GM20000 (cell line): ENCODE measurements around the gene DMBX1.

Experiments used
- DNase-seq: peaks from one replicate; pipeline ENCODE4 v3.0.0; 2012; ENCODE audit warnings: low spot score
- CTCF ChIP-seq: IDR thresholded peaks from 2 replicates; pipeline ENCODE4 v1.5.1; 2012; ENCODE audit warnings: mild to moderate bottlenecking, control low read depth; ENCODE audit errors: extremely low read depth, missing control alignments

Gene DMBX1

DNA sequence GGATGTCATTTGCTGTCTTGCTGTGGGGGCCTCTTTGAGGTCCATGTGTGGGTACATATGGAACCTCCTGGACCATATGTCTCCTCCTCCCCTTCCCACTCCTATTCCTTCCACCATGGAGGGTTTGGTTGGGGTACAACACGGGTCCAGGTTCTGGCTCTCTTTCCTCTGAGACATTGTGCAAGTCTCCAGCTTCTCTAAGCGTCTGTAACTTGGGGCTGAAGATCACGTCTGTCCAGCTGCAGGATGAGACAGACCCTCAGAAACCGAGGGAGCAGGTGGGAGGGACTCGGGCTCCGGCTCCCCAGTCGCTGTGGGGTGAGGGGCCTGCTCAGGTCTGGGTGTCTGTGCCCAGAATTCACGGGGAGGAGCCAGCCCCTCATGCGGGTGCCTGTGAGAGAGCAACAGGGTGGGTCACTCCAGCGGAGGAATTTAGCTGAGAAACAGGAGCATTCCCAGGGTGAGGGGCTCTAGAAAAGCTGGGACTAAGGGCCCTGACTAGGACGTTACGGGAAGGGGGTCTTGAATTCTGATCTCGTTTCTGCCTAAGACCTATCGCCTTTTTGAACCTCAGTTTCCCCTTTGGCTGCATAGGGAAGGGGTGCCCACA lies 42.0 kb upstream of the DMBX1 start:
- DNase-seq, result no peak

DNA sequence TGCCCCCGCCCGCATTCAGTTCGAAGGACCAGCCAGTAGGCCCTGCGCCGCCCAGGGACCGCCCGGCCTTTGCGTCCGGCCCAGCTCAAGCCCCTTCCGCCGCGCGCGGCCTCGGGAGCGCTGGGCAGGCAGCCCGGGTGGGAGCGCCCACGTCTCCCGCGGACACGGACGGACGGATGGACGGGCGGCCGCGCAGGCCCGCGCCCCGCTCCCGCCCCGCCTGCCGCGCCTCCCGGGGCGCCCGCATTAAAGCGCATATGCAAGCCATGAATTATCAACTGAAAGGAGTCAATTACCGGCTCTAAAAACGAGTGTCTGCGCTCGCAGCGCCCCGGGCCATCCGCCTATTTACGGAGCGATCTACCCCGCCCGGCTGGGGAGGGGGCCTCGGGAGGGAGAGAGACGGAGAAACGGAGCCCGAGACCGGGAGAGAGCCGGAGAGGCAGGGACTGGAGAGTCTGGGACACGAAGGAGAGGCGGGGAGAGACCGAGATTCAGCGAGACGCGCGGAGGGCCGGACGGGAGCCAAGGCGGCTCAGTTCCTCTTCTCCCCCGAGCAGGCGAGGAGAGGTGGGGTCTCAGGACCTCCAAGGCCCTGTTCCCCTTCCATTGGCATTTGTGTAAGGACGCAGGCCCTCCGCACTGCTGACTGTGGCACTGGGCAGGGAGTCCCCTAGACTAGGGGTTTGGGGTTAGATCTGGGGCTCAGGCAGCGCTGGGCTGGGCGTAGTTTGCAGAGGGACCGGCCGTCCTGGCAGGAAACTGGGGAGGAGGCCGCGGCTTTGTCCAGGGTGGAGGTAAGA lies 41.3 kb upstream of the DMBX1 start:
- no peak for DNase-seq
- TF ChIP-seq CTCF, result no peak

More for the DNA sequence above, 42.0 kb upstream of the DMBX1 start:
- TF ChIP-seq CTCF, result no peak

- TF ChIP-seq CTCF, result no peak
- DNase-seq, result no peak
These were observed 40.1 kb upstream of the DMBX1 start for GRCh38 chr1:46449223-46450159.

DNA sequence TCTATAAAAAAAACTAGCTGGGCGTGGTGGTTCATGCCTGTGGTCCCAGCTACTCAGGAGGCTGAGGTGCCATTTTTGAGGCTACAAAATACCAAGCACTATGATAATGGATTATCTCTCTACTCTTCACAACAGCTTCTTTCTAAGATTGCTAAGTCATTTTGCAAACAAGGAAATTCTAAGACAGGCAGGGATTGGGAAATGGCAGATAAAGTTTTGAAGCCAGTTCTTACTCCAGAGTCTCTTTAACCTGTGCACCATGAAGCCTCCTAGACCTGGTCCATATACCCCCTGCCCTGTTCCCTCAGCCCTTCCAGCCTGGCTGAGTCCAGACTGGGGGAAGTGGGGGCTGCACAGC lies 39.5 kb upstream of the DMBX1 start:
- TF ChIP-seq CTCF, result no peak
- no peak for DNase-seq

DNA sequence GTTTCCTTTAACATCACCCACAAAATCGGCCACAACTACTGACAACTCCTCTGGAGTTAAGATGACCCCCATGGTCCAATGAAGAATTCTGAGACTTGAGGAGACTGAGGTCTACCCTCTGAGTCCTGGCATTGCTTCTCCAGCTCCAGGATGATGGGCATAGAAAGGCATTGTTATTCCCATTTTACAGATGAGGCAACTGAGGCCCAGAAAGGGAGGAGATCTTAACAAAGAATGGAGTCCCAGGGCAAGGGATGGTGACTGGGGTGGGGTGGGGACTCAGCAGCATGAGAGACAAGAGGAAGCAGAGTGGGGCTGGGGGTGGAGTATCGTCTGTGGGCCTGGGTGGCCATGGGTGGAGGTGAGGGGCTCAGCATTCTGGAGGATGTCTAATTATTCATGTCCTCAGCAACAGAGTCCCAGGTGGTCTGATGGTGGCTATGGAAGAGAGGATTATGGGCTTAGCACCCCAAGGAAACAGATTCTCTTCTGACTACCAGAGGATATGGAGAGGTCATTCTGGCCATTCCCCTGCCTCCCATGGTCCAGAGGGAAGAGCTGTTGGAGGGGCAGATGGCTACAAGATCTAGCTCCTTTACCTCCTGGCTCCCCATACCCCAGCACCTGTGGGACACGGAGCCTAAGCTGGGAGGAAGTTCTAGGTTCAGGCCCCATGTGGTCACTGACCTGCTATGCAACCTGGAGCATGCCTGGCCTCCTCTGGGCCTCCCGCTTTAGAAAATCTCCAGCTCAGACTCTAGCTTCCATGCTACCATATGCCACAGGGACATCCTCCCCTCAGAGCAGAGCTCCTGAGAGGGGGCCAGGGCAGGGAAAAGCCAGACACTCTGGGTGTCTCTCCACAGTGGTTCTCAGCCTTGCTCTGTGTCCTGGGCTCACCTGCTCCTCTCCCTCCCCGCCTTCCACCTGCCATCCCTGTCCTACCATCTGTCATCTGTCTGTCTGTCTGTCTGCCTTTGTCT lies 37.4 kb upstream of the DMBX1 start:
- no peak for DNase-seq
- no peak for TF ChIP-seq CTCF

DNA sequence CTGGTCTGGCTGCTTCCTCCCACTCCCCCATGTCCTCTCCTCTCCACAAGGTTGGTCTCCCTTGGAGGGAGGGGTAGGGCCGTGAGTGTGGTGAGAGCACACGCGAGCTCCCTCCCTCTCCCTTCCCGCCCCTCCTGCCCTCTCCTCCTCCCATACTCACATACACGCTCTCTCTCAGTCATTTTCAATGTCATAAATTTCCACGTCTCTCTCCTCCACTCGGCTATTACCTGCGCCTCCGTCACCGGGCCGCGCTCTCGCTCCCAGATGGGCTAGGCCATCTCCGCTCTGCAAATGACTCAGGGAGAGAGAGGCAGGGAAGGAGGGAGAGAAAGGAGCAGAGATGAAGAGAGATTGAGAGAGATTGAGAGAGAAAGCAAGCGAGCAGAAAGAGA lies 36.7 kb upstream of the DMBX1 start:
- no peak for TF ChIP-seq CTCF
- DNase-seq, result no peak
